Measurements from ENCODE around the gene PXK. TPM values are rescaled to one million over a fixed set of nuclear protein-coding genes. Genes with fewer than 3 reads are reported as not detected.
A peak's percentile ranks its signal among the peaks of the same experiment; 100 is the strongest.

Gene PXK
- polyA plus RNA-seq, 3 donors, result 31.5 to 54.0 (median 52.9) TPM

GRCh38 chr3:58409663-58410062, 77.0 kb downstream of the PXK start:
- H3K27ac Mint-ChIP-seq, result no peak overlapping the region
- H3K27ac ChIP-seq (ENCODE audit: low read depth in 1 of 2, low read length in 2 of 2), result peak overlapping the region in 1 of 2 donors; percentile 58

GRCh38 chr3:58411036-58411435, 78.3 kb downstream of the PXK start:
- Mint-ChIP-seq H3K4me3 (no peak overlapping the region), H3K36me3 (peaks cover 82 to 83% of the 10 kb centered on the region in 2 donors)

More at GRCh38 chr3:58409663-58410062, 77.0 kb downstream of the PXK start:
- H3K27me3 Mint-ChIP-seq (ENCODE audit: low read depth in 3 of 3), result no peaks in the 10 kb centered on the region
- H3K4me1 ChIP-seq (ENCODE audit: control insufficient read depth in 1 of 2, insufficient read depth in 2 of 2, low read length in 2 of 2), result no peaks in the 10 kb centered on the region
- H3K36me3 ChIP-seq (replicated peaks in 1 of 2; ENCODE audit: control insufficient read depth in 1 of 2, insufficient read depth in 2 of 2, low read length in 2 of 2), result peaks cover 75 to 90% of the 10 kb centered on the region in 2 donors
- no peak overlapping the region for H3K9ac ChIP-seq (ENCODE audit: insufficient read depth, low read length, poor library complexity, severe bottlenecking)
- no peak overlapping the region for H3K4me3 ChIP-seq (replicated peaks in 1 of 3; ENCODE audit: low read depth in 2 of 3, low read length in 3 of 3)
- 43% methylated on average over 3 of the region's 3 CpGs for WGBS (ENCODE audit: insufficient coverage)
- DNase-seq, result no peak
- no peaks in the 10 kb centered on the region for H3K9me3 Mint-ChIP-seq
- H2AFZ ChIP-seq (ENCODE audit: insufficient read depth, low read depth, low read length, poor library complexity, severe bottlenecking), result no peak overlapping the region
- no peaks in the 10 kb centered on the region for H3K4me1 Mint-ChIP-seq
- no peak overlapping the region for H3K4me3 Mint-ChIP-seq
- H3K27me3 ChIP-seq (ENCODE audit: control insufficient read depth in 2 of 2, insufficient read depth in 2 of 2, low read length in 2 of 2), result no peaks in the 10 kb centered on the region
- H3K4me2 ChIP-seq (replicated peaks; ENCODE audit: extremely low read depth, low read length, poor library complexity, severe bottlenecking), result no peak overlapping the region
- H3K79me2 ChIP-seq (ENCODE audit: insufficient read depth, low read length), result no peaks in the 10 kb centered on the region
- H3K36me3 Mint-ChIP-seq, result peaks cover 76 to 82% of the 10 kb centered on the region in 2 donors
- H4K20me1 ChIP-seq (ENCODE audit: insufficient read depth, low read length), result no peaks in the 10 kb centered on the region
- no peak for TF ChIP-seq CTCF (IDR thresholded peaks at IDR 0.05)
- no peaks in the 10 kb centered on the region for H3K9me3 ChIP-seq (replicated peaks in 1 of 2; ENCODE audit: control insufficient read depth in 1 of 2, insufficient read depth in 1 of 2, low read length in 2 of 2)
- intact Hi-C loops (cut with micrococcal nuclease), result loop anchor here (5.0 kb wide), 2 partner anchors 87 to 222 kb away; no protein-coding TSS in a partner anchor

More at GRCh38 chr3:58411036-58411435, 78.3 kb downstream of the PXK start:
- Histone ChIP-seq H2AFZ (ENCODE audit: insufficient read depth, low read depth, low read length, poor library complexity, severe bottlenecking) (no peak overlapping the region), H4K20me1 (ENCODE audit: insufficient read depth, low read length) (no peaks in the 10 kb centered on the region), H3K4me1 (ENCODE audit: control insufficient read depth in 1 of 2, insufficient read depth in 2 of 2, low read length in 2 of 2) (no peaks in the 10 kb centered on the region), H3K27me3 (ENCODE audit: control insufficient read depth in 2 of 2, insufficient read depth in 2 of 2, low read length in 2 of 2) (no peaks in the 10 kb centered on the region), H3K27ac (ENCODE audit: low read depth in 1 of 2, low read length in 2 of 2) (no peak overlapping the region), H3K4me3 (replicated peaks in 1 of 3; ENCODE audit: low read depth in 2 of 3, low read length in 3 of 3) (no peak overlapping the region), H3K79me2 (ENCODE audit: insufficient read depth, low read length) (no peaks in the 10 kb centered on the region), H3K36me3 (replicated peaks in 1 of 2; ENCODE audit: control insufficient read depth in 1 of 2, insufficient read depth in 2 of 2, low read length in 2 of 2) (peaks cover 74 to 93% of the 10 kb centered on the region in 2 donors), H3K4me2 (replicated peaks; ENCODE audit: extremely low read depth, low read length, poor library complexity, severe bottlenecking) (no peak overlapping the region), H3K9me3 (replicated peaks in 1 of 2; ENCODE audit: control insufficient read depth in 1 of 2, insufficient read depth in 1 of 2, low read length in 2 of 2) (no peaks in the 10 kb centered on the region), H3K9ac (ENCODE audit: insufficient read depth, low read length, poor library complexity, severe bottlenecking) (no peak overlapping the region)
- no peak for TF ChIP-seq CTCF (IDR thresholded peaks at IDR 0.05)
- Mint-ChIP-seq H3K27ac (peak overlapping the region in 1 of 7 donors; percentile 0), H3K9me3 (no peaks in the 10 kb centered on the region), H3K4me1 (no peaks in the 10 kb centered on the region), H3K27me3 (ENCODE audit: low read depth in 3 of 3) (no peaks in the 10 kb centered on the region)
- intact Hi-C loops (cut with micrococcal nuclease), result loop anchor here (5.0 kb wide), 2 partner anchors 89 to 224 kb away; no protein-coding TSS in a partner anchor
- 100% methylated on average over 3 of the region's 3 CpGs for WGBS (ENCODE audit: insufficient coverage)
- DNase-seq, result no peak
